Gastroesophageal sphincter (tissue), 4 donors: ENCODE data around the gene ETS1. TPM values are rescaled to one million over a fixed set of nuclear protein-coding genes. Genes with fewer than 3 reads are reported as not detected.
A peak's percentile ranks its signal among the peaks of the same experiment; 100 is the strongest.

Experiments
- ATAC-seq: fragments of 150-250 bp; one replicate; pipeline ENCODE4 v1.9.1; 2016; ENCODE audit warnings: mild to moderate bottlenecking, moderate library complexity
- H3K27ac ChIP-seq, 4 donors: fragments of 200-600 bp; sonication (generic) in 3 of 4; 1 replicate in 3 of 4; 2 replicates in 1 of 4; pipeline ENCODE4 v1.5.1; 2016 to 2019
- H3K27me3 ChIP-seq: fragments of 200-600 bp; sonication (generic); one replicate; pipeline ENCODE4 v1.5.1; 2019
- H3K36me3 ChIP-seq, 2 donors: fragments of 200-600 bp; sonication (generic); one replicate each; pipeline ENCODE4 v1.5.1; 2019; ENCODE audit warnings: control low read depth in 1 of 2
- H3K4me1 ChIP-seq, 3 donors: fragments of 200-600 bp; sonication (generic); 1 replicate in 2 of 3; 2 replicates in 1 of 3; pipeline ENCODE4 v1.5.1; 2016 to 2019; ENCODE audit warnings: control low read depth in 2 of 3
- H3K4me3 ChIP-seq, 2 donors: fragments of 200-600 bp; sonication (generic); one replicate each; pipeline ENCODE4 v1.5.1; 2019; ENCODE audit warnings: mild to moderate bottlenecking in 1 of 2, moderate library complexity in 1 of 2
- H3K9me3 ChIP-seq, 3 donors: fragments of 200-600 bp; sonication (generic); one replicate each; pipeline ENCODE4 v1.5.1; 2017 to 2019; ENCODE audit warnings: control low read depth in 2 of 3
- EP300 ChIP-seq: sonication (generic); formaldehyde crosslinking; IDR thresholded peaks from one replicate; pipeline ENCODE4 v1.6.1; 2017; ENCODE audit warnings: antibody characterized with exemption, mild to moderate bottlenecking
- POLR2A ChIP-seq, 2 donors: fragments of 450-650 bp; IDR thresholded peaks; one replicate each; pipeline ENCODE4 v1.6.1; 2017; ENCODE audit warnings: antibody characterized with exemption in 2 of 2, mild to moderate bottlenecking in 2 of 2, moderate library complexity in 1 of 2
- POLR2AphosphoS5 ChIP-seq: sonication (generic); formaldehyde crosslinking; IDR thresholded peaks from one replicate; pipeline ENCODE4 v1.6.1; 2017; ENCODE audit warnings: antibody characterized with exemption
- WGBS, 2 donors: methylation state at CpG; one replicate each; pipeline ENCODE4 v1.1.5; 2018; ENCODE audit warnings: low coverage in 1 of 2; 5-methylcytosine and 5-hydroxymethylcytosine counted together
- total RNA-seq, 4 donors: library from RNA; depleted of rRNA; stranded (reverse); fragments of >200 nt; gene quantifications; one replicate each; pipeline ENCODE4 v1.1.0, GENCODE V29; 2016
- TF ChIP-seq, protein P1 (sequence below), 4 experiments: fragments of 200-600 bp in 2 of 4; fragments of 450-650 bp in 2 of 4; sonication (generic) in 1 of 4; IDR thresholded peaks; one replicate each; pipeline ENCODE4 v1.5.1; 2017 to 2019; ENCODE audit warnings: antibody characterized with exemption in 4 of 4, mild to moderate bottlenecking in 2 of 4, moderate library complexity in 2 of 4

Gene ETS1
- total RNA-seq, 4 donors from 2014 or later: 32.2 to 65.2 (median 51.0) TPM

DNA sequence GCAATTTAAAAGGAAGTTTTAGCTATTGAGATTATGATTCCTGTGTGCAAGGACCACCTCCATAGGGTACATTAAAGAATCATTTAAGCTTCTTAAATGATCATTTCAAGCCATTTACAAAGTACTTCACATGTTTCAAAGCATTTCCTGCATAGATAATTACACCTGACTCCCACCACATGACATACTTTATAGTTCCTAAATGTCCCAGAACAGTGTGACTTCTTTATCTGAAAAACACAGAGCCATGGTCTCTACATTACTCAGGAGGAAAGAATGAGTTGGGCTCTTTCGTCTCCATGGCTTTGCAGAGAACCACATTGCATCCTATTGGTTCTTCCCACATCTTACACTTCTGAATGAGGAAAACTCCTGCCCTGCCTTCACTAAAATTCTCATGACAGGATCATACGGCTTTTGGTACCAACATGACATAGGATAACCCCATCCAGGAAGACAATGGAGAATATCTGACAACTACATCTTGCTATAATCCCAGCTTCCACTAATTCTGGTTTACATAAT, 88.6 kb downstream of the ETS1 start:
- Histone ChIP-seq H3K9me3 (no peaks in the 10 kb centered on the region), H3K4me3 (no peak overlapping the region), H3K4me1 (peaks cover 15 to 98% (median 69%) of the 10 kb centered on the region in 3 donors), H3K27me3 (no peaks in the 10 kb centered on the region), H3K27ac (peak overlapping the region in 3 of 4 donors; percentile 18 to 81 (median 80)), H3K36me3 (no peaks in the 10 kb centered on the region)
- no peak for ATAC-seq
- TF ChIP-seq EP300 (no peak), POLR2A (IDR thresholded peaks at IDR 0.05) (no peak), POLR2AphosphoS5 (no peak)
- TF ChIP-seq, protein P1, sequence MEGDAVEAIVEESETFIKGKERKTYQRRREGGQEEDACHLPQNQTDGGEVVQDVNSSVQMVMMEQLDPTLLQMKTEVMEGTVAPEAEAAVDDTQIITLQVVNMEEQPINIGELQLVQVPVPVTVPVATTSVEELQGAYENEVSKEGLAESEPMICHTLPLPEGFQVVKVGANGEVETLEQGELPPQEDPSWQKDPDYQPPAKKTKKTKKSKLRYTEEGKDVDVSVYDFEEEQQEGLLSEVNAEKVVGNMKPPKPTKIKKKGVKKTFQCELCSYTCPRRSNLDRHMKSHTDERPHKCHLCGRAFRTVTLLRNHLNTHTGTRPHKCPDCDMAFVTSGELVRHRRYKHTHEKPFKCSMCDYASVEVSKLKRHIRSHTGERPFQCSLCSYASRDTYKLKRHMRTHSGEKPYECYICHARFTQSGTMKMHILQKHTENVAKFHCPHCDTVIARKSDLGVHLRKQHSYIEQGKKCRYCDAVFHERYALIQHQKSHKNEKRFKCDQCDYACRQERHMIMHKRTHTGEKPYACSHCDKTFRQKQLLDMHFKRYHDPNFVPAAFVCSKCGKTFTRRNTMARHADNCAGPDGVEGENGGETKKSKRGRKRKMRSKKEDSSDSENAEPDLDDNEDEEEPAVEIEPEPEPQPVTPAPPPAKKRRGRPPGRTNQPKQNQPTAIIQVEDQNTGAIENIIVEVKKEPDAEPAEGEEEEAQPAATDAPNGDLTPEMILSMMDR (IDR thresholded peaks at IDR 0.05): no peak
- 45 to 63% methylated on average over 2 of the region's 2 CpGs for WGBS, 2 donors

DNA sequence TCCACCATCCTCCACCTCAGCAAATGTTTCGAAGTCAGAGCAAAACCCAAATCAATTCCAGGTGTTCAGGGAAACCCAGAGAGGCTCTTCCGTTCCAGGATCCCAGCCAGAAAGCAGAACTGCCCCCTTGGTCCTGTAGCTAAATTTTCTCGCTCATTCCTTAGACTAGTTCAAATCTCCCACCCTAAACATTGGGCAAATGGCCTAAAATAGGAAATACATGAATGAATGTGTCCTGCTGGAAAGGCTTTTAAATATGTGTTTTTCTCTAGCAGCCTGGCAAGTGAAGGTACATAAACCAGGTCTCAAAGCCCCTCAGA, 89.6 kb downstream of the ETS1 start:
- no peaks in the 10 kb centered on the region for H3K27me3 ChIP-seq
- H3K36me3 ChIP-seq: no peaks in the 10 kb centered on the region
- ATAC-seq: no peak
- peaks cover 15 to 98% (median 64%) of the 10 kb centered on the region in 3 donors for H3K4me1 ChIP-seq
- 35 to 60% methylated on average over 1 to 3 of the region's 3 CpGs for WGBS, 2 donors
- peak overlapping the region; percentile 5 to 35 for H3K4me3 ChIP-seq
- no peaks in the 10 kb centered on the region for H3K9me3 ChIP-seq
- TF ChIP-seq, protein P1 (IDR thresholded peaks at IDR 0.05): no peak
- TF ChIP-seq POLR2A (IDR thresholded peaks at IDR 0.05): no peak
- H3K27ac ChIP-seq: peak overlapping the region; percentile 43 to 81 (median 74)

DNA sequence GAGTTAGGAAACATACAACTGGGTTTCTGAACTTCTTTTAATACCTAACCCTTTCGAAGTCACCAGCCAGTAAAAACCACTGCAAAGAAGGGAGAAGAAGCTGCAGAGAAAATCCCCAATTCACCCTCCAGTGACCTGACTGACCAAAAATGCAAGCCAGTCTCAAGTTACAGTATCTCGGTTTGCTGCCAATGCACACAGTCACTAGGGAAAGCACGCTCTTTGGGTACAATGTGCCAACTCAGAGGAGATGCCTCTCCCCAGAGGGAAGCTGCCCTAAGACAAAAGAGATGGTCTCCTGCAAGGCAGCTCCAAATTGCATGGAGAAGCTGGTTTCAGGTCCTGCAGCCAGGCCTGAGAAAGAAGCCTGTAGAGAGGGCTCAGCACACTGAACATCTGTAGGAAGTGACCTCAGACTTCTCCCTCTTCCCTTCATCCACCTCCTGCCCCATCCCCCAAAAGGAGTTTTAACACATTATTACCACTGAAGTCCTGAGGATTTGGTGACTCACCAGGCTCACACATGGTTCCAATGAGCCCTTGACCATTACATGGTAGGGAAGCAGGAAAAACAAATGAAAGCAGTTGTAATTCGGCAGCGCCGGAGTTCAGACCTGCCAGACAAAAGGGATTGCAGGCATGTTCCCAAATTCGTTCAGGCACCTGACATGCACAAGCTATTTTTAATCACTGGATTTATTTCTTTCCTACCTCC, 90.1 kb downstream of the ETS1 start:
- no peaks in the 10 kb centered on the region for H3K36me3 ChIP-seq
- H3K27ac ChIP-seq: peak overlapping the region; percentile 43 to 81 (median 74)
- H3K9me3 ChIP-seq: no peaks in the 10 kb centered on the region
- TF ChIP-seq, protein P1 (IDR thresholded peaks at IDR 0.05): no peak
- TF ChIP-seq POLR2AphosphoS5: no peak
- no peak for TF ChIP-seq POLR2A (IDR thresholded peaks at IDR 0.05)
- TF ChIP-seq EP300: no peak
- peaks cover 15 to 98% (median 62%) of the 10 kb centered on the region in 3 donors for H3K4me1 ChIP-seq
- ATAC-seq: peak; percentile 74
- no peaks in the 10 kb centered on the region for H3K27me3 ChIP-seq
- peak overlapping the region; percentile 5 to 35 for H3K4me3 ChIP-seq
- WGBS, 2 donors: 8 to 9% methylated on average over 5 of the region's 7 CpGs

DNA sequence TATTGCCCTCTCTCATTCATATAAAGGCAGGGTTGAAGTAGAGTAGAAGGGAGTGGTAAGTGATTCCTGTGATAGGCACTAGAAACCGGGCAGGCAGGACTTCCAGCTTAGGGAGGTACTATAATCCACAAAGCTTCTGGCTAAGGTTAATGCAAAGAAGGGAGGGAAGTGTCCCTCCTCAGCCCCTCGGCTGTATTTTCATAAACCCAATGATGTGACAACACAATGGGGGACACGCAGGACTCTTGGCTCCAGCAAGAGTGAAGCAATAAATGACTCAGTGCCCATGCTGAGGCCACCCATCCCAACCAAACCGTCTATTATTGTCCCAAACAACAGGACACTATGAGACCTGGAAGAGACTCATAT, 90.7 kb downstream of the ETS1 start:
- WGBS, 2 donors: 33% methylated on average over 4 of the region's 4 CpGs; no CpG with 5 or more reads in 1 of the 2 donors
- H3K4me3 ChIP-seq: no peak overlapping the region

More for the DNA sequence above, 90.7 kb downstream of the ETS1 start:
- no peaks in the 10 kb centered on the region for H3K9me3 ChIP-seq
- H3K4me1 ChIP-seq: peaks cover 15 to 98% (median 56%) of the 10 kb centered on the region in 3 donors
- H3K36me3 ChIP-seq: no peaks in the 10 kb centered on the region
- no peaks in the 10 kb centered on the region for H3K27me3 ChIP-seq
- H3K27ac ChIP-seq: peak overlapping the region; percentile 54 to 81 (median 74)
- TF ChIP-seq, protein P1 (IDR thresholded peaks at IDR 0.05): no peak
- TF ChIP-seq EP300 (no peak), POLR2A (IDR thresholded peaks at IDR 0.05) (no peak), POLR2AphosphoS5 (peak; percentile 38)
- ATAC-seq: peak; percentile 80
